Gastrocnemius medialis (tissue), 4 donors: ENCODE results near the gene SESTD1.

Source experiments
- CTCF ChIP-seq, 5 experiments: fragments of 450-650 bp in 3 of 5; fragments of 200-600 bp in 2 of 5; sonication (generic) in 2 of 5; IDR thresholded peaks in 4 of 5; conservative IDR thresholded peaks in 1 of 5; 1 replicate in 4 of 5; 2 replicates in 1 of 5; pipeline ENCODE4 v1.5.1; 2016 to 2019; ENCODE audit warnings: antibody characterized with exemption in 5 of 5, mild to moderate bottlenecking in 3 of 5, moderate library complexity in 3 of 5
- POLR2A ChIP-seq, 2 donors: fragments of 450-650 bp; IDR thresholded peaks; one replicate each; pipeline ENCODE4 v1.6.1; 2017; ENCODE audit warnings: antibody characterized with exemption in 2 of 2, mild to moderate bottlenecking in 2 of 2, moderate library complexity in 2 of 2

- TF ChIP-seq CTCF (IDR thresholded peaks at IDR 0.05 in 4 of 5, conservative IDR thresholded peaks at IDR 0.05 in 1 of 5) (no peak), POLR2A (IDR thresholded peaks at IDR 0.05) (no peak)
Measured at GRCh38 chr2:179311101-179311500, 46.5 kb upstream of the SESTD1 start.
